Trophoblast cell (in vitro differentiated cells and primary cell): ENCODE results near the gene PLA2G10. TPM values are rescaled to one million over a fixed set of nuclear protein-coding genes. Genes with fewer than 3 reads are reported as not detected.
"Not testable (repeated sequence)": the region's sequence is repeated elsewhere in the genome, so short reads cannot be mapped to it uniquely, and the experiment has no call there.

ENCODE experiments used
- DNase-seq, 2 donors: peaks; one replicate each; pipeline ENCODE4 v3.0.0-alpha.2; 2016
- H2AFZ ChIP-seq: 2 replicates; pipeline ENCODE4 v1.6.1; 2013; ENCODE audit warnings: low read length, moderate library complexity, mild to moderate bottlenecking; ENCODE audit not compliant: insufficient read depth, poor library complexity
- H2AK5ac ChIP-seq: 2 replicates; pipeline ENCODE4 v1.6.1; 2013; ENCODE audit warnings: mild to moderate bottlenecking, low read length
- H2BK120ac ChIP-seq: 2 replicates; pipeline ENCODE4 v1.6.1; 2013; ENCODE audit warnings: low read length, mild to moderate bottlenecking, moderate library complexity; ENCODE audit not compliant: insufficient read depth, poor library complexity
- H2BK12ac ChIP-seq: 2 replicates; pipeline ENCODE4 v1.6.1; 2013; ENCODE audit warnings: mild to moderate bottlenecking, low read length, moderate library complexity
- H2BK5ac ChIP-seq: 2 replicates; pipeline ENCODE4 v1.6.1; 2013; ENCODE audit warnings: low read length, low read depth, moderate library complexity, mild to moderate bottlenecking; ENCODE audit not compliant: poor library complexity
- H3K14ac ChIP-seq: 2 replicates; pipeline ENCODE4 v1.6.1; 2013; ENCODE audit warnings: mild to moderate bottlenecking, low read length
- H3K18ac ChIP-seq: 2 replicates; pipeline ENCODE4 v1.6.1; 2013; ENCODE audit warnings: mild to moderate bottlenecking, low read length
- H3K23ac ChIP-seq: 2 replicates; pipeline ENCODE4 v1.6.1; 2013; ENCODE audit warnings: low read length
- H3K27ac ChIP-seq: 2 replicates; pipeline ENCODE4 v1.5.1; 2013; ENCODE audit warnings: low read depth, mild to moderate bottlenecking, inconsistent platforms, low read length, moderate library complexity
- H3K27me3 ChIP-seq: 2 replicates; pipeline ENCODE4 v1.6.1; 2013; ENCODE audit warnings: inconsistent platforms, mild to moderate bottlenecking, low read length, moderate library complexity; ENCODE audit not compliant: insufficient read depth
- H3K36me3 ChIP-seq, 2 experiments: 1 replicate in 1 of 2; 2 replicates in 1 of 2; pipeline ENCODE4 v1.6.1; 2013; ENCODE audit warnings: low read length in 2 of 2, mild to moderate bottlenecking in 2 of 2, moderate library complexity in 1 of 2; ENCODE audit not compliant: insufficient read depth in 2 of 2, control insufficient read depth in 1 of 2
- H3K4ac ChIP-seq: 2 replicates; pipeline ENCODE4 v1.6.1; 2013; ENCODE audit warnings: low read depth, mild to moderate bottlenecking, low read length, moderate library complexity
- H3K4me1 ChIP-seq, 2 experiments: 1 replicate in 1 of 2; 2 replicates in 1 of 2; pipeline ENCODE4 v1.6.1; 2013; ENCODE audit warnings: low read length in 2 of 2, mild to moderate bottlenecking in 2 of 2, moderate library complexity in 1 of 2; ENCODE audit not compliant: insufficient read depth in 2 of 2, control insufficient read depth in 1 of 2
- H3K4me2 ChIP-seq: 2 replicates; pipeline ENCODE4 v1.6.1; 2013; ENCODE audit warnings: inconsistent platforms, mild to moderate bottlenecking, low read length, moderate library complexity
- H3K4me3 ChIP-seq: 2 replicates; pipeline ENCODE4 v1.5.1; 2013; ENCODE audit warnings: mild to moderate bottlenecking, low read depth, low read length, inconsistent platforms
- H3K79me1 ChIP-seq: one replicate; pipeline ENCODE4 v1.6.1; 2013; ENCODE audit warnings: low read length
- H3K79me2 ChIP-seq: 2 replicates; pipeline ENCODE4 v1.6.1; 2013; ENCODE audit warnings: low read length, mild to moderate bottlenecking; ENCODE audit not compliant: control insufficient read depth, insufficient read depth, poor library complexity
- H3K9ac ChIP-seq: 2 replicates; pipeline ENCODE4 v1.6.1; 2013; ENCODE audit warnings: mild to moderate bottlenecking, low read length
- H3K9me3 ChIP-seq: 2 replicates; pipeline ENCODE4 v1.6.1; 2013; ENCODE audit warnings: low read depth, mild to moderate bottlenecking, control low read depth, inconsistent platforms, low read length; ENCODE audit not compliant: insufficient read depth
- H4K12ac ChIP-seq: 2 replicates; pipeline ENCODE4 v1.6.1; 2013; ENCODE audit warnings: low read depth, mild to moderate bottlenecking, low read length, moderate library complexity
- H4K8ac ChIP-seq: 2 replicates; pipeline ENCODE4 v1.6.1; 2013; ENCODE audit warnings: low read depth, mild to moderate bottlenecking, low read length, moderate library complexity
- H4K91ac ChIP-seq: one replicate; pipeline ENCODE4 v1.6.1; 2013; ENCODE audit warnings: low read depth, mild to moderate bottlenecking, low read length, moderate library complexity
- WGBS: extraction: QIAGEN DNeasy Blood & Tissue Kit; methylation state at CpG from one replicate; pipeline ENCODE4 v1.1.7; 2013; ENCODE audit warnings: missing lambda C conversion rate; ENCODE audit not compliant: insufficient read length, insufficient coverage; ENCODE audit errors: extremely low coverage; 5-methylcytosine and 5-hydroxymethylcytosine counted together
- polyA plus RNA-seq: library from polyadenylated mRNA; stranded (reverse); fragments of 200-250 nt; gene quantifications from 2 replicates; pipeline ENCODE4 v1.2.3, GENCODE V29; 2013

The PLA2G10 gene, protein sequence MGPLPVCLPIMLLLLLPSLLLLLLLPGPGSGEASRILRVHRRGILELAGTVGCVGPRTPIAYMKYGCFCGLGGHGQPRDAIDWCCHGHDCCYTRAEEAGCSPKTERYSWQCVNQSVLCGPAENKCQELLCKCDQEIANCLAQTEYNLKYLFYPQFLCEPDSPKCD
- 0.42 and 0.45 TPM in 2 replicates for polyA plus RNA-seq

DNA sequence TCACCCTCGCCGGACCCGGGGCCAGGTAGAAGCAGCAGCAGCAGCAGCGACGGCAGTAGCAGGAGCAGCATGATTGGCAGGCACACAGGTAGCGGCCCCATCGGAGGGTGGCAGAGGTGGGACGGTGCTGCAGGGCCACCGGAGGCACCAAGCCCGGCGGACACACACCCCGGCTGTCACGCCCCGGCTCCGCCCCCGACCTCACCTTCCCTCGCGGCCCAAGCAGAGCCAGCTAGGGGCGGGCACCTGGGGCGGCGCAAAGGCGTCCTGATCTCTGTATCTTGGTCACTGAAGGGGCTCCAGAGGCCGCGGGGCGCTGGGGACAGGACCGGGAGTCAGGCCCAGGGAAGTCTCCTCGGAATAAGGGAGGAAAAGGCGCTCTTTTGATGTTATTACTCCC is at the start of gene PLA2G10:
Gene PLA2G10, minus strand, starts transcription at position 180 of the 400 bp plus-strand sequence. Its CDS starts 79 bp downstream, at position 101.
- H3K27ac ChIP-seq, H3K36me3 ChIP-seq, H3K9ac ChIP-seq, H2BK120ac ChIP-seq, H4K8ac ChIP-seq, H3K4ac ChIP-seq, H3K4me2 ChIP-seq, H3K4me1 ChIP-seq, H2AK5ac ChIP-seq, H3K79me1 ChIP-seq, H3K27me3 ChIP-seq, H4K12ac ChIP-seq, H3K14ac ChIP-seq, H3K4me3 ChIP-seq, H3K79me2 ChIP-seq, H2BK12ac ChIP-seq, H2BK5ac ChIP-seq, H4K91ac ChIP-seq, H3K18ac ChIP-seq, H3K23ac ChIP-seq, H3K9me3 ChIP-seq, H2AFZ ChIP-seq, DNase-seq: not testable (repeated sequence)
- WGBS: no CpG with 5 or more reads among the region's 28 CpGs

DNA sequence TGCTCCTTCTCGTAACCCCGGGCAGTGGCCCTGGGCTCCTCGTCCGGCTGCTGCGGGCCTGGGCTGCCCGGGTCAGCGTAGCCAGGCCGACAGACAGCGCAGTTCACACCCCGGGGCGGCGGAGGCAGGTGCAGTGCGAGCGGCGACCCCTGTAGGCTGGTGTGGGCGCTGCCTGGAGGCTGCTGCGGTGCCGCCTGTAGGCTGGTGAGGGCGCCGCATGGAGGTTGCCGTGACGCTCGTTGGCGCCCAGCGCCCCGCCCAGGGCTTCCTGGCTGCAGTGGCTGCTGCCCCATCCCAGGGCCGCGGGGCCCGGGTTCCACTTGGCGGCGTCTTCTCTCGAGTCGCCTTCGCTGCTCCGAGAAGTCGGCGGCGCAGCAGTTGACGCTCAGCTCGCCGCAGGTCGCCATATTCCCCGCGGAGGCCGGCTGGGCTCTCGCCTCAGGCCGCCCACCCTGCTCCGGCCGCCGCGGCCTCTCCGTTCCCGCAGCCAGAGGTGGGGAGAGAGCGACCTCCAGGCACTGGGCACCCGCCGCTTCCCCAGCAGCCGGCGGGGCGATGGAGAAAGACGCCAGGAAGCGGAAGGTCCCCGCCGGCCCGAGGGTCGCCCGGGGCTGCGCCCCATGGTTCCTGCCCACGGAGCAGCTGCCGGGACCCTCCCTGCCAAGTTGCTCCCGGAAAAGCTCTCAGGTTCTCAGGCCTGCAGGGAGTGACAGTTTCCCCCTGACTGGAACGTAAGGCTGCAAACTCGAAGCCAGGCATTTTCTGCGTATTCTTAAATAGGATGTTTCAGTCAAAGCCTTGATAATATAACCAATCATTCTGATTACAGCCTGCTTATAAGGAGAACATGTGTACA is 48.4 kb upstream of the PLA2G10 start, which contains the start of gene NPIPA2:
Gene NPIPA2, plus strand, starts transcription at position 261 of the 856 bp plus-strand sequence. CDS start 5,533 bp downstream, outside the sequence.
- H3K36me3 ChIP-seq, H3K18ac ChIP-seq, H3K23ac ChIP-seq, H3K9me3 ChIP-seq, H3K14ac ChIP-seq, H2BK120ac ChIP-seq, H2AFZ ChIP-seq, DNase-seq, H4K91ac ChIP-seq, H4K12ac ChIP-seq, H3K4me3 ChIP-seq, H2BK12ac ChIP-seq, H3K79me2 ChIP-seq, H3K27me3 ChIP-seq, H3K4me1 ChIP-seq, H2BK5ac ChIP-seq, H3K9ac ChIP-seq, H2AK5ac ChIP-seq, H3K4me2 ChIP-seq, H3K4ac ChIP-seq, H3K27ac ChIP-seq, H4K8ac ChIP-seq, H3K79me1 ChIP-seq: not testable (repeated sequence)
- WGBS: no CpG with 5 or more reads among the region's 73 CpGs

DNA sequence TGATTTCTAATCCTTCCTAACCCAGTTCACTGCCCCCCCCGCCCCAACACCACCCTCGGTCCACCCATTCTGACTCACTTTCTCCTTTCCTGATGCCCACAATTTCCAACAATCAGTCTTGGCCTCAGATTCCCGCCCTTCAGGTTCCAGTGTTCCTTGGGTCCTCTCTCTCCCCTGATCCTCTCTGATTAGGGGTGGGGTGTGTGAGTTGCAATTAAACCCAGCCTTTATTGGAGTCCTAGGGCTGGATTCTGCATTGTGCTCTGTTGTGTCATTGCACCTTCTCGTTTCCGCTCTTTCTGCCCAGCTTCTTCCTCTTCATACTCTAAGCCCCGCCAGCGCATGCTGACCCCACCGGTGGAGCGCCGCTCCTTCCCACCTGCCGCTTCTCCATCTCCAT is 47.7 kb upstream of the PLA2G10 start:
- not testable (repeated sequence) for H3K36me3 ChIP-seq, H2AFZ ChIP-seq, H3K27me3 ChIP-seq, H2AK5ac ChIP-seq, H3K79me2 ChIP-seq, H2BK120ac ChIP-seq, H3K27ac ChIP-seq, H3K4ac ChIP-seq, H2BK5ac ChIP-seq, H4K12ac ChIP-seq, H3K23ac ChIP-seq, H4K91ac ChIP-seq, H3K14ac ChIP-seq, H3K9ac ChIP-seq, H3K4me1 ChIP-seq, DNase-seq, H3K9me3 ChIP-seq, H3K79me1 ChIP-seq, H4K8ac ChIP-seq, H2BK12ac ChIP-seq, H3K4me2 ChIP-seq, H3K4me3 ChIP-seq, H3K18ac ChIP-seq
- WGBS: no CpG with 5 or more reads among the region's 11 CpGs

DNA sequence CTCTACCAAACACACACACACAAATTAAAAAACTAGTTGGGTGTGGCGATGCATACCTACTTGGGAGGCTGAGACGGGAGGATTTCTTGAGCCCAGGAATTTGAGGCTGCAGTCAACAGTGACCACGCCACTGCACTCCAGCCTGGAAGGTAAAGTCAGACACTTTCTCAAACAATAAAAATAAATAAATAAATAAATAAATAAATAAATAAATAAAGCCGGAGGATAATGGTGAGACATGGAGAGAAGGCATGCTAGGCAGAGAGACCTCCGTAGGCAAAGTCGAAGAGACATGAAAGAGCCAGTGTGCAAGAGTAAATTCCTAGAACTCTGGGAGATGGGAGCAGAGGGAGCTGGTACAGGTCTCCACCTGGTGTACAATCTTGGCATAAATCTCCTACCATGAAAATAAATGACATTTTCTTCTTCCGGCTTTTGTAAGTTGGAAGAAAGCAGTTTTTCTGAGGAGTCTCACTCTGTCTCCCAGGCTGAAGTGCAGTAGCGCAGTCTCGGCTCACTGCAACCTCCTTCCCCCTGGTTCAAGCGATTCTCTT is 46.8 kb upstream of the PLA2G10 start:
- H3K14ac ChIP-seq, H2BK5ac ChIP-seq, H3K4me1 ChIP-seq, H3K79me1 ChIP-seq, H3K4ac ChIP-seq, H3K9ac ChIP-seq, H3K36me3 ChIP-seq, H3K9me3 ChIP-seq, H4K8ac ChIP-seq, H2AK5ac ChIP-seq, H4K91ac ChIP-seq, H3K79me2 ChIP-seq, H4K12ac ChIP-seq, H3K4me2 ChIP-seq, H3K18ac ChIP-seq, H2AFZ ChIP-seq, H2BK12ac ChIP-seq, DNase-seq, H3K23ac ChIP-seq, H3K4me3 ChIP-seq, H3K27ac ChIP-seq, H2BK120ac ChIP-seq, H3K27me3 ChIP-seq: not testable (repeated sequence)
- no CpG with 5 or more reads among the region's 10 CpGs for WGBS
